Inferior parietal cortex (tissue), 1 donor: ENCODE data around the gene KLHDC10.
"Not testable (repeated sequence)": the region's sequence is repeated elsewhere in the genome, so short reads cannot be mapped to it uniquely, and the experiment has no call there.

ENCODE experiments used
- DNase-seq: peaks from one replicate; pipeline ENCODE4 v3.0.0-alpha.2; 2016; ENCODE audit errors: extremely low spot score

Gene KLHDC10

GRCh38 chr7:130079846-130080394 lies 9.6 kb downstream of the KLHDC10 start:
- no peak for DNase-seq

GRCh38 chr7:130083497-130083896 lies 13.2 kb downstream of the KLHDC10 start:
- DNase-seq, result not testable (repeated sequence)

GRCh38 chr7:130084037-130084875 lies 13.9 kb downstream of the KLHDC10 start:
- no peak for DNase-seq

- DNase-seq, result not testable (repeated sequence)
Measured at GRCh38 chr7:130085235-130085634, 14.9 kb downstream of the KLHDC10 start.

- DNase-seq, result no peak
Measured at GRCh38 chr7:130086938-130087337, 16.6 kb downstream of the KLHDC10 start.

GRCh38 chr7:130087364-130087763 lies 17.0 kb downstream of the KLHDC10 start:
- no peak for DNase-seq

GRCh38 chr7:130090745-130091532 lies 20.6 kb downstream of the KLHDC10 start:
- DNase-seq, result no peak

- DNase-seq, result no peak
Measured at GRCh38 chr7:130091999-130092398, 21.7 kb downstream of the KLHDC10 start.

GRCh38 chr7:130092598-130092997 lies 22.3 kb downstream of the KLHDC10 start:
- DNase-seq, result no peak

GRCh38 chr7:130095812-130096211 lies 25.5 kb downstream of the KLHDC10 start:
- DNase-seq, result no peak

GRCh38 chr7:130096243-130096827 lies 26.0 kb downstream of the KLHDC10 start:
- peak; percentile 34 for DNase-seq

- DNase-seq, result no peak
Measured at GRCh38 chr7:130099331-130099730, 29.0 kb downstream of the KLHDC10 start.

- no peak for DNase-seq
Measured at GRCh38 chr7:130102588-130102987, 32.3 kb downstream of the KLHDC10 start.

- DNase-seq, result no peak
Measured at GRCh38 chr7:130107949-130108674, 37.8 kb downstream of the KLHDC10 start.

GRCh38 chr7:130108809-130109208 lies 38.5 kb downstream of the KLHDC10 start:
- no peak for DNase-seq

GRCh38 chr7:130112093-130112492 lies 41.8 kb downstream of the KLHDC10 start:
- no peak for DNase-seq

GRCh38 chr7:130112662-130113425 lies 42.5 kb downstream of the KLHDC10 start:
- no peak for DNase-seq

- not testable (repeated sequence) for DNase-seq
Measured at GRCh38 chr7:130113426-130113805, 43.1 kb downstream of the KLHDC10 start.

- DNase-seq, result no peak
Measured at GRCh38 chr7:130113887-130114286, 43.6 kb downstream of the KLHDC10 start.

GRCh38 chr7:130114374-130114773 lies 44.0 kb downstream of the KLHDC10 start:
- no peak for DNase-seq

GRCh38 chr7:130114776-130115175 lies 44.4 kb downstream of the KLHDC10 start:
- DNase-seq, result no peak
